Activated T-cell treated with anti-CD3 and anti-CD28 coated beads, Interleukin-2, amount 50 U/mL, for 24 hours (primary cell): Measurements from ENCODE around the gene FAM156A.
"Not testable (repeated sequence)": the region's sequence is repeated elsewhere in the genome, so short reads cannot be mapped to it uniquely, and the experiment has no call there.

Experiments used
- DNase-seq: peaks from one replicate; pipeline ENCODE4 v3.0.0-alpha.2; 2020
- H3K27ac Mint-ChIP-seq: 2 replicates; pipeline ENCODE4 v1.8.0; 2020; ENCODE audit warnings: mild to moderate bottlenecking, mixed read lengths
- H3K27me3 Mint-ChIP-seq: 2 replicates; pipeline ENCODE4 v1.8.0; 2020; ENCODE audit warnings: mixed read lengths
- H3K36me3 Mint-ChIP-seq: 2 replicates; pipeline ENCODE4 v1.8.0; 2020; ENCODE audit warnings: low read depth, mixed read lengths
- H3K4me1 Mint-ChIP-seq: 2 replicates; pipeline ENCODE4 v1.8.0; 2020; ENCODE audit warnings: low read depth, mixed read lengths
- H3K4me3 Mint-ChIP-seq: 2 replicates; pipeline ENCODE4 v1.8.0; 2020; ENCODE audit warnings: mild to moderate bottlenecking, moderate library complexity, mixed read lengths
- H3K9me3 Mint-ChIP-seq: 2 replicates; pipeline ENCODE4 v1.8.0; 2020; ENCODE audit warnings: mixed read lengths

Gene FAM156A

GRCh38 chrX:52935470-52935784 is 22.9 kb downstream of the FAM156A start:
- H3K4me1 Mint-ChIP-seq: peaks cover 14% of the 10 kb centered on the region
- H3K9me3 Mint-ChIP-seq, DNase-seq, H3K27me3 Mint-ChIP-seq, H3K36me3 Mint-ChIP-seq: not testable (repeated sequence)
- H3K27ac Mint-ChIP-seq: peak overlapping the region; percentile 97
- H3K4me3 Mint-ChIP-seq: peak overlapping the region; percentile 87

GRCh38 chrX:52934704-52935469 is 23.4 kb downstream of the FAM156A start:
- H3K4me3 Mint-ChIP-seq: peak overlapping the region; percentile 87

DNA sequence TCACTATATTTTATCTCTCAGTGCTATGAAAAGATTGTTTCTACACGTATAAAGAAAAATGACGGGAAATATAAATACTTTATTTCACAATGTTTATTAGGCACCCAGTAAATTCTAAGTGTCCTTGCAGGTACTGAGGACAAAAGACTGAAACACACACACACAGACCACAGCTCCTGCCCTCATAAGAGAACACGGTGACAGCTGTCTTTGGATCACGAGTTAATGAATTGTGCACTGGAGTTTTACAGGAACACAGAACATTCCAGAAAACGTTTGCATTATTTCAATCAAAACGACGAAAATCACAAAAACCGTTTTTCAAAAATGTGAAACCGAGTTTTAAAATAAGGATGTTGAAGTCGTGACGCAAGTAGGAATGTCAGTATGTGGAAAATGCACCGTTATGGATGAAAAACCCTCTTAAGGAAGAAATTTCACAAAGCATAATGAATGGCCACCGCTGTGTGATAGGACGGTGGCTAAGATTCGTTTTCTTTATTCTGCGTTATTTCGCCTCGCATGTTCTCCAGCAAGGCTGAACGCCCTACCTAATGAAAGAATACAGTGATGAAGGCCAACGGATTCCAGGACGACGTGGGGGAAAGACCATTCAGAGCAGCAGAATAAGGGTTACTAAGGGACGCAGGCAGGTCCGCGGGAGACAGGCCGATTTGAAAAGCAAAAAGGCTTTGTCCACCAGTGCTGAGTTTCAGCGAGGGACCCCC is 24.2 kb downstream of the FAM156A start:
- Mint-ChIP-seq H3K27ac (peak overlapping the region; percentile 97), H3K36me3 (peaks cover 8% of the 10 kb centered on the region), H3K27me3 (peaks cover 9% of the 10 kb centered on the region), H3K9me3 (no peaks in the 10 kb centered on the region), H3K4me1 (peaks cover 14% of the 10 kb centered on the region), H3K4me3 (peak overlapping the region; percentile 87)
- DNase-seq: no peak

More at GRCh38 chrX:52934704-52935469, 23.4 kb downstream of the FAM156A start:
- H3K36me3 Mint-ChIP-seq: peaks cover 8% of the 10 kb centered on the region
- DNase-seq: peak; percentile 98
- H3K27ac Mint-ChIP-seq: peak overlapping the region; percentile 97
- H3K27me3 Mint-ChIP-seq: peaks cover 1% of the 10 kb centered on the region
- no peaks in the 10 kb centered on the region for H3K9me3 Mint-ChIP-seq
- peaks cover 14% of the 10 kb centered on the region for H3K4me1 Mint-ChIP-seq

GRCh38 chrX:52933213-52933612 is 25.1 kb downstream of the FAM156A start:
- H3K4me1 Mint-ChIP-seq: peaks cover 14% of the 10 kb centered on the region
- H3K4me3 Mint-ChIP-seq: no peak overlapping the region
- H3K27ac Mint-ChIP-seq: no peak overlapping the region
- H3K27me3 Mint-ChIP-seq: peaks cover 13% of the 10 kb centered on the region
- H3K9me3 Mint-ChIP-seq: no peaks in the 10 kb centered on the region
- peaks cover 8% of the 10 kb centered on the region for H3K36me3 Mint-ChIP-seq
- DNase-seq: no peak

- H3K4me3 Mint-ChIP-seq, H3K9me3 Mint-ChIP-seq, H3K27ac Mint-ChIP-seq, H3K36me3 Mint-ChIP-seq, DNase-seq: not testable (repeated sequence)
- peaks cover 24% of the 10 kb centered on the region for H3K27me3 Mint-ChIP-seq
- peaks cover 16% of the 10 kb centered on the region for H3K4me1 Mint-ChIP-seq
Measured at GRCh38 chrX:52930214-52930613, 28.1 kb downstream of the FAM156A start.

GRCh38 chrX:52923781-52924241 is 34.5 kb downstream of the FAM156A start:
- Mint-ChIP-seq H3K4me1 (peaks cover 25% of the 10 kb centered on the region), H3K4me3 (no peak overlapping the region), H3K27me3 (peaks cover 37% of the 10 kb centered on the region), H3K9me3 (no peaks in the 10 kb centered on the region), H3K27ac (no peak overlapping the region), H3K36me3 (peaks cover 2% of the 10 kb centered on the region)
- no peak for DNase-seq

DNA sequence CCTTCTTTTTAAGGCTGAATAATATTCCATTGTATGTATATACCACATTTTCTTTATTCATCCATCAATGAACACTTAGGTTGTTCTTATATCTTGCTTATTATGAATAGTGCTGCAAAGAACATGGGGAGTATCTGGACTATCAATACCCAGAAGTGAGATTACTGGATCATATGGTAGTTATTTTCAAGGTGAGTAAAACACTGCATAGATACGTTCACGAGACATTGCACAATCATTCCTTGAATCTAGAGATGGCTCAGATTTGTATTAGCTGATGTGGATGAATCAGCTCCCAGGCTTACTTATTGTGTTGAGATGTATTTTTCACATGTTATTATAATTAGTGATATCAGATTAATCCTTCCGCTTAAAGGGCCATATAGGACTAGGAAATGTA is 43.6 kb downstream of the FAM156A start:
- not testable (repeated sequence) for H3K9me3 Mint-ChIP-seq, H3K36me3 Mint-ChIP-seq, DNase-seq, H3K27ac Mint-ChIP-seq, H3K4me3 Mint-ChIP-seq, H3K27me3 Mint-ChIP-seq, H3K4me1 Mint-ChIP-seq

DNA sequence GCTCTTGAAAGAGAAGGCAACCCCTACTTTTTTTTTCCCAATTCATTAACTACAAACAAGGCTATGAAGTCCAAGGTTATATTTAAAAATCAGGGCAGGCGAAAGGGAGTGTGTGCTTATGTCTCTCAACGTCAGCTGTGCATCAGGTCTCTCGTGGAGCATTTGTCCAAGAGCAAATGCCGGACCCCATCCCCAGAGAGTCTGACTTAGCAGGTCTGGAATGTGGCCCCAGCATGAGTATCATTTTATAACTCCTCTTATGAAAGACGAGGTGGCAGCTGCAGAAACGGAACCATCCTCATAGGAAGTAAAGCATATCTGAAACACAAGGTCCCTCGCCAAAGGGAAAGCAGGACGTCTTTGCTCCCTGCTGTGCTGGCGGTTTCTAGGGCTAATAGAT is 44.6 kb downstream of the FAM156A start:
- H3K36me3 Mint-ChIP-seq, H3K4me1 Mint-ChIP-seq: not testable (repeated sequence)

DNA sequence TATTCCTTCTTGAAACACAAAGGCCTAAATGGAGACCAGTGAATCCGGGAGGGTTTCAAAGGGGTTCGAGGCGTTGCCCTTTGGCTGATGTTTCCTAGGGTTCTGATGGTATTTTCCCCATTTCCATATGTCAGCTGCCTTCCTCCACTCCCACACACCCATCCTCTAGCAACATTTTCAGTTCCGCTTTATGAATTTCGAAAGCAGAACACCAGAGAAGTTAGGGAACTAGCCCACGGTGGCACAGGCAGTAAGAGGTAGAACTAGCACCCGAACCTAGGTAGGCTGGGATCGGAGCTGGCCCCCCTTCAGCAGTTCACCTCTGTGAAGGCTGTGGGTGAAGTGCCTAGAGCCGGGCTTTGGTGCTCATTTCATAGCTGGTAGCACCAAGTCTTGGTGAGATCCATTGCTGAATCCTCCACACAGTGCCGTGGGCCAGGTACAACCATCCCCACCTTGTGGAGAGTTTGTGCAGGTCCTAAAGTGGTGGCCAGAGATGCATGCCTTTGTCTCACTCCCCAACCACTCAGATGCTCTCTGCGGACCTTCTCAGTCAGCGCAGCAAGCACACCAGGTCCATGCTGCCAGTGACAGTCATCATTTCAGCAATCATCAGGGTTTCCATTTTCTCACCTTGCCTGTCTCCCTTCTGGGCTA is 48.9 kb downstream of the FAM156A start:
- not testable (repeated sequence) for H3K27me3 Mint-ChIP-seq, H3K9me3 Mint-ChIP-seq, H3K27ac Mint-ChIP-seq, H3K4me1 Mint-ChIP-seq, DNase-seq, H3K36me3 Mint-ChIP-seq, H3K4me3 Mint-ChIP-seq

More for the DNA sequence above, 44.6 kb downstream of the FAM156A start:
- not testable (repeated sequence) for H3K4me3 Mint-ChIP-seq, DNase-seq, H3K27me3 Mint-ChIP-seq, H3K27ac Mint-ChIP-seq, H3K9me3 Mint-ChIP-seq

DNA sequence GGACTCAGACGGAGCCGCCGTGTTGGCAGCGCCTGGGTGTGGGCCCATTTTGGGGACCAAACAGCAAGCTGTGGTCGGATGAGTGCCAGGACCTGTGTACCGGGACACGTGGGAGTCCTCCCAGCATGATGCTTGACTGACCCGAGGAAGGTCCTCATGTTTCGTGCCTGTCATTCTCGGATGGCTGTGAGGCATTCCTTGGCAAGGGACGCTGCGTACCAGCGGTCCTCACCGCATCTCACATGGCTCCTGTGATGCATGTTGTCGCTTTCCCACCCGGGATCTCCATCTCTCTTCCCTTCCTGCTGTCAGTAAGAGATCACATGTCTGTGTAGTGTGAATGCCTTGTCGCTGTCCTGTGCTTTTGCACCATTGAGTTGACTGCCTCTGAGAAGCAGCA is 50.4 kb downstream of the FAM156A start:
- H3K36me3 Mint-ChIP-seq, H3K27ac Mint-ChIP-seq, DNase-seq, H3K4me1 Mint-ChIP-seq, H3K4me3 Mint-ChIP-seq, H3K9me3 Mint-ChIP-seq, H3K27me3 Mint-ChIP-seq: not testable (repeated sequence)

DNA sequence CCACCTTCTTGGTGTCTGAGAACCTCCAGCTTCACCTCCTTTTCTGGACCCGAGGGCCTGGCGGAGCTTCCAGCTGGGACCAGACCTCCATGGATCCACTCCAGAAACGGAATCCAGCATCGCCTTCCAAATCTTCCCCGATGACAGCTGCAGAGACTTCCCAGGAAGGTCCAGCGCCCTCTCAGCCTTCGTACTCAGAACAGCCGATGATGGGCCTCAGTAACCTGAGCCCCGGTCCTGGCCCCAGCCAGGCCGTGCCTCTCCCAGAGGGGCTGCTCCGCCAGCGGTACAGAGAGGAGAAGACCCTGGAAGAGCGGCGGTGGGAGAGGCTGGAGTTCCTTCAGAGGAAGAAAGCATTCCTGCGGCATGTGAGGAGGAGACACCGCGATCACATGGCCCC is 51.2 kb downstream of the FAM156A start:
- H3K4me1 Mint-ChIP-seq, H3K4me3 Mint-ChIP-seq, H3K27me3 Mint-ChIP-seq, H3K9me3 Mint-ChIP-seq, H3K27ac Mint-ChIP-seq, H3K36me3 Mint-ChIP-seq, DNase-seq: not testable (repeated sequence)

- DNase-seq, H3K36me3 Mint-ChIP-seq, H3K27ac Mint-ChIP-seq, H3K4me3 Mint-ChIP-seq, H3K27me3 Mint-ChIP-seq, H3K9me3 Mint-ChIP-seq, H3K4me1 Mint-ChIP-seq: not testable (repeated sequence)
Measured at GRCh38 chrX:52906072-52906471, 52.2 kb downstream of the FAM156A start.

GRCh38 chrX:52905531-52905930 is 52.8 kb downstream of the FAM156A start:
- not testable (repeated sequence) for H3K27me3 Mint-ChIP-seq

More at GRCh38 chrX:52905531-52905930, 52.8 kb downstream of the FAM156A start:
- H3K4me1 Mint-ChIP-seq, DNase-seq, H3K27ac Mint-ChIP-seq, H3K9me3 Mint-ChIP-seq, H3K4me3 Mint-ChIP-seq, H3K36me3 Mint-ChIP-seq: not testable (repeated sequence)
